ENCODE results near the gene GLTP.

GLTP gene

DNA sequence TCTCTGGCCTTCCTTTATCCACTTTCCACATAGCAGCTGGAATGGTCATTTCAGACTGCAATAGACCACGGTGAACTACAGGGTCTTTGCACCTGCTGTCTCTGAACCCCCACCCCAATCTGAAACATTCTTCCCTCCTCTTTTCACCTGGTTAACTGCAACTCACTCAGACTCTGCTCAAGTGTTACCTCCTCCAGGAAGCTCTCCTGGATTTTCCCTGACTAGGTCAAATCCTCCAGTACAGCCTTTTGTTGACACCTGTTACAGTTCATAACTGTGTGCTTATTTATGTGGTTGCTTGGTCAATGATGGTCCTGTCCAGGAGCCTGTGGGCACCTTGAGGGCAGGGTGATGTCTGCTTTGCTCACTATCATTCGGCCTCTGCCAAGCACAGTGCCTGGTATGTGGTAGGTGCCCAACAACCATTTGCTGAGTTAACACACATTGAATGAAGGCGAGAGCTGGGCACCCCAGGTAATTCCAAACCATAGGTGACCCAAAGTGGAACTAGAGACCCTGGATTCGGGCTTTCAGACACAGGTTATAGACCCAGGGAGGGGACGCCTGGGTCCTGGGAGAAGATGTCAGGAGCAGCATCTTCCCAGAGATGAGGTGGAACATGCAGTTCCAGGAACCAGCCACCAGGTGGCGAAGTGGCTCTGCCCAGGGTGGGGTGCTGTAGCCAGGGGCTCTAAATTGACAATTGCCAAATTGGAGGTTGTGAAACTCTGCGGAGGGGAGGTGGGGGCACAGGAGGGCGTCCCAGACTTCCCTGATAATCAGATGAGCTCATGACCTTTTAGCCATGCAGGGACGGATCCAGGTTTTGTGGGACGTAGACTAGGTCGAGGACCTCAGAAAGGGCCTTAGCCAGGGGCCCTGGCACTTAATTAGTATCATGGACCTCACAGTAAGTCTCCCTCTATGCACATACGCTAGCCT, 75.2 kb downstream of the GLTP start:
- no peak overlapping the region for H3K4me3 ChIP-seq
- DNase-seq, result peak; percentile 58 to 78
- H3K9me3 ChIP-seq, result no peaks in the 10 kb centered on the region
- TF ChIP-seq, protein P1, sequence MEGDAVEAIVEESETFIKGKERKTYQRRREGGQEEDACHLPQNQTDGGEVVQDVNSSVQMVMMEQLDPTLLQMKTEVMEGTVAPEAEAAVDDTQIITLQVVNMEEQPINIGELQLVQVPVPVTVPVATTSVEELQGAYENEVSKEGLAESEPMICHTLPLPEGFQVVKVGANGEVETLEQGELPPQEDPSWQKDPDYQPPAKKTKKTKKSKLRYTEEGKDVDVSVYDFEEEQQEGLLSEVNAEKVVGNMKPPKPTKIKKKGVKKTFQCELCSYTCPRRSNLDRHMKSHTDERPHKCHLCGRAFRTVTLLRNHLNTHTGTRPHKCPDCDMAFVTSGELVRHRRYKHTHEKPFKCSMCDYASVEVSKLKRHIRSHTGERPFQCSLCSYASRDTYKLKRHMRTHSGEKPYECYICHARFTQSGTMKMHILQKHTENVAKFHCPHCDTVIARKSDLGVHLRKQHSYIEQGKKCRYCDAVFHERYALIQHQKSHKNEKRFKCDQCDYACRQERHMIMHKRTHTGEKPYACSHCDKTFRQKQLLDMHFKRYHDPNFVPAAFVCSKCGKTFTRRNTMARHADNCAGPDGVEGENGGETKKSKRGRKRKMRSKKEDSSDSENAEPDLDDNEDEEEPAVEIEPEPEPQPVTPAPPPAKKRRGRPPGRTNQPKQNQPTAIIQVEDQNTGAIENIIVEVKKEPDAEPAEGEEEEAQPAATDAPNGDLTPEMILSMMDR (IDR thresholded peaks at IDR 0.05), result peak; percentile 90 to 96
- intact Hi-C loops (cut with DNase I; ENCODE audit: low total_unique reads), result no loop called here
- no peaks in the 10 kb centered on the region for H3K36me3 ChIP-seq
- H3K27ac ChIP-seq, result no peak overlapping the region
- no peaks in the 10 kb centered on the region for H3K4me1 ChIP-seq
- H3K27me3 ChIP-seq, result peaks cover 0 to 5% of the 10 kb centered on the region in 2 donors

DNA sequence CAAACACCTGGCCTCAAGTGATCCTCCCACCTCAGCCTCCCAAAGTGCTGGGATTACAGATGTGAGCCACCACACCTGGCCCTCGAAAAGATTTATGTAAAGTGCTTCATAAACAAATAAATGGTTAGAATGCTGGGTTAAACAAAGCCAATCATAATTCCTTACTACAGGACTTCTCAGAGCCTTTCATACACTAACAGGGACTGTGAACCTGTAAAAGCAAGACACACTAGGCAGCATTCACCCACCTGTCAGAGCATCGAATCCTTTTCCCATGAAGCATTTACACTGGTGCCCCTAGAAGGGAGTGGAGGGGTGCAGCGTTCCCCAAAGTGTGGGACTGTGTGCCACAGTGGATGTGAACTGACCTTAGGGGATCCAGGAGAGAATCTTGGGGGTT, 76.7 kb downstream of the GLTP start:
- intact Hi-C loops (cut with DNase I; ENCODE audit: low total_unique reads), result no loop called here
- TF ChIP-seq, protein P1 (IDR thresholded peaks at IDR 0.05), result no peak
- no peak for DNase-seq

DNA sequence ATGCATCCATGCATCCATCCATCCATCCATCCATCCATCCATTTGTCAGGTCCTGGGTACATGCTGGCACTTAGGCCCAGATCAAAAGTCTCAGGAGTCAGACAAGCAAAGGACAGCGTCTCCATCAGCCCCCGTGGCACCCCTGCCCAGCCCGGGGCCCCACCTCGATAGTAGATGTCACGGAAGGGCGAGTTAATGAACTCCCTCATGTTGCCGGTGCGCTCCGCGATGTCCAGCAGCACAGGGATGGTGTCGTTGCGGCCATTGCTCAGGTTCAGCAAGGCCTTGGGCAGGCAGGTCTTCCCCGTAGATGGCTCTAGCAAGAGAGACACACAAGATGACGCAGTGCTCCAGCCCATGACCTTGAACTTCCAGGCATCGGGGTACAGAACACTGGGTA, 77.5 kb downstream of the GLTP start:
- H3K36me3 ChIP-seq, result peaks cover 0 to 8% (median 0%) of the 10 kb centered on the region in 3 donors
- no peak for DNase-seq
- no peak overlapping the region for H3K27ac ChIP-seq
- H3K27me3 ChIP-seq, result peaks cover 0 to 5% of the 10 kb centered on the region in 2 donors
- H3K4me3 ChIP-seq, result no peak overlapping the region
- TF ChIP-seq, protein P1 (IDR thresholded peaks at IDR 0.05), result no peak
- intact Hi-C loops (cut with DNase I; ENCODE audit: low total_unique reads), result no loop called here
- no peaks in the 10 kb centered on the region for H3K4me1 ChIP-seq
- H3K9me3 ChIP-seq, result no peaks in the 10 kb centered on the region

More for the DNA sequence above, 76.7 kb downstream of the GLTP start:
- Histone ChIP-seq H3K36me3 (peaks cover 0 to 1% (median 0%) of the 10 kb centered on the region in 3 donors), H3K4me3 (no peak overlapping the region), H3K27ac (no peak overlapping the region), H3K9me3 (no peaks in the 10 kb centered on the region), H3K27me3 (peaks cover 0 to 3% of the 10 kb centered on the region in 2 donors), H3K4me1 (no peaks in the 10 kb centered on the region)
